HCT116 (cell line): ENCODE results near the gene EIF4G3.

ENCODE experiments used
- POLR2A ChIP-seq: IDR thresholded peaks from 2 replicates; pipeline ENCODE4 v1.7.0; 2011; ENCODE audit warnings: borderline replicate concordance; ENCODE audit not compliant: insufficient read depth, insufficient read length; ENCODE audit errors: extremely low read depth
- RAD21 ChIP-seq: IDR thresholded peaks from 2 replicates; pipeline ENCODE4 v1.6.1; 2012; ENCODE audit warnings: low read depth, mild to moderate bottlenecking
- REST ChIP-seq: IDR thresholded peaks from 2 replicates; pipeline ENCODE4 v1.6.1; 2012; ENCODE audit warnings: low read depth
- TF ChIP-seq, protein P1 (sequence below): IDR thresholded peaks from 2 replicates; pipeline ENCODE4 v1.6.1; 2012
- TF ChIP-seq, protein P2 (sequence below), 3 experiments: fragments of 200-600 bp in 1 of 3; sonication (generic) in 1 of 3; IDR thresholded peaks in 2 of 3; conservative IDR thresholded peaks in 1 of 3; 2 replicates each; pipeline ENCODE4 v1.5.1; 2012 to 2017; ENCODE audit warnings: low read depth in 2 of 3, low read length in 2 of 3, antibody characterized with exemption in 1 of 3, borderline replicate concordance in 1 of 3, control low read depth in 1 of 3, mild to moderate bottlenecking in 1 of 3, mixed read lengths in 1 of 3, mixed run types in 1 of 3, moderate library complexity in 1 of 3; ENCODE audit not compliant: insufficient read depth in 1 of 3

- no peak for TF ChIP-seq POLR2A
- TF ChIP-seq, protein P1, sequence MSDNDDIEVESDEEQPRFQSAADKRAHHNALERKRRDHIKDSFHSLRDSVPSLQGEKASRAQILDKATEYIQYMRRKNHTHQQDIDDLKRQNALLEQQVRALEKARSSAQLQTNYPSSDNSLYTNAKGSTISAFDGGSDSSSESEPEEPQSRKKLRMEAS: no peak
- TF ChIP-seq, protein P2, sequence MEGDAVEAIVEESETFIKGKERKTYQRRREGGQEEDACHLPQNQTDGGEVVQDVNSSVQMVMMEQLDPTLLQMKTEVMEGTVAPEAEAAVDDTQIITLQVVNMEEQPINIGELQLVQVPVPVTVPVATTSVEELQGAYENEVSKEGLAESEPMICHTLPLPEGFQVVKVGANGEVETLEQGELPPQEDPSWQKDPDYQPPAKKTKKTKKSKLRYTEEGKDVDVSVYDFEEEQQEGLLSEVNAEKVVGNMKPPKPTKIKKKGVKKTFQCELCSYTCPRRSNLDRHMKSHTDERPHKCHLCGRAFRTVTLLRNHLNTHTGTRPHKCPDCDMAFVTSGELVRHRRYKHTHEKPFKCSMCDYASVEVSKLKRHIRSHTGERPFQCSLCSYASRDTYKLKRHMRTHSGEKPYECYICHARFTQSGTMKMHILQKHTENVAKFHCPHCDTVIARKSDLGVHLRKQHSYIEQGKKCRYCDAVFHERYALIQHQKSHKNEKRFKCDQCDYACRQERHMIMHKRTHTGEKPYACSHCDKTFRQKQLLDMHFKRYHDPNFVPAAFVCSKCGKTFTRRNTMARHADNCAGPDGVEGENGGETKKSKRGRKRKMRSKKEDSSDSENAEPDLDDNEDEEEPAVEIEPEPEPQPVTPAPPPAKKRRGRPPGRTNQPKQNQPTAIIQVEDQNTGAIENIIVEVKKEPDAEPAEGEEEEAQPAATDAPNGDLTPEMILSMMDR (IDR thresholded peaks at IDR 0.05 in 2 of 3, conservative IDR thresholded peaks at IDR 0.05 in 1 of 3; ENCODE audit: borderline replicate concordance in 1 of 3, insufficient read depth in 1 of 3, low read depth in 2 of 3, low read length in 2 of 3): no peak
- TF ChIP-seq REST: no peak
- TF ChIP-seq RAD21: no peak
Observed at GRCh38 chr1:21013510-21013909, 163.2 kb downstream of the EIF4G3 start.
